ENCODE measurements around the gene IL18RAP.

The IL18RAP gene

DNA sequence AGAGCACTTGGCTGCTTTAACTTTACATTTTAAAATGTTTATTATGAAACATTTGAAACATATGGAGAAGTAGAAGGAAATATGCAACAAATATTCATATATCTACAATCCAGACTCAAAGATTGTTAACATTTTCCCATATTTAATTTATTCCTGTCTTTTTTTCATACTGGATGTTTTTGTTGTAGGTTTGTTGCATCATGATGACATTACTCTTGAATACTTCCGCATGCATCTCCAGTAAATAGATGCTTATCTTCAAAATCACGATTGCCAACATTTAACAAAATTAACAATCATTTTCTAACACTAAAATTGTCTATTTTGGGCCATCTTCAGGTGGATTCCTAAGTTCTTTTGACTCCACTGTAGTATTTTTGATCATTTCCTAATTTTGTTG lies 21.1 kb upstream of the IL18RAP start:
- TF ChIP-seq, protein P1, sequence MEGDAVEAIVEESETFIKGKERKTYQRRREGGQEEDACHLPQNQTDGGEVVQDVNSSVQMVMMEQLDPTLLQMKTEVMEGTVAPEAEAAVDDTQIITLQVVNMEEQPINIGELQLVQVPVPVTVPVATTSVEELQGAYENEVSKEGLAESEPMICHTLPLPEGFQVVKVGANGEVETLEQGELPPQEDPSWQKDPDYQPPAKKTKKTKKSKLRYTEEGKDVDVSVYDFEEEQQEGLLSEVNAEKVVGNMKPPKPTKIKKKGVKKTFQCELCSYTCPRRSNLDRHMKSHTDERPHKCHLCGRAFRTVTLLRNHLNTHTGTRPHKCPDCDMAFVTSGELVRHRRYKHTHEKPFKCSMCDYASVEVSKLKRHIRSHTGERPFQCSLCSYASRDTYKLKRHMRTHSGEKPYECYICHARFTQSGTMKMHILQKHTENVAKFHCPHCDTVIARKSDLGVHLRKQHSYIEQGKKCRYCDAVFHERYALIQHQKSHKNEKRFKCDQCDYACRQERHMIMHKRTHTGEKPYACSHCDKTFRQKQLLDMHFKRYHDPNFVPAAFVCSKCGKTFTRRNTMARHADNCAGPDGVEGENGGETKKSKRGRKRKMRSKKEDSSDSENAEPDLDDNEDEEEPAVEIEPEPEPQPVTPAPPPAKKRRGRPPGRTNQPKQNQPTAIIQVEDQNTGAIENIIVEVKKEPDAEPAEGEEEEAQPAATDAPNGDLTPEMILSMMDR (conservative IDR thresholded peaks at IDR 0.05), result no peak
- H3K27ac ChIP-seq, result no peak overlapping the region

DNA sequence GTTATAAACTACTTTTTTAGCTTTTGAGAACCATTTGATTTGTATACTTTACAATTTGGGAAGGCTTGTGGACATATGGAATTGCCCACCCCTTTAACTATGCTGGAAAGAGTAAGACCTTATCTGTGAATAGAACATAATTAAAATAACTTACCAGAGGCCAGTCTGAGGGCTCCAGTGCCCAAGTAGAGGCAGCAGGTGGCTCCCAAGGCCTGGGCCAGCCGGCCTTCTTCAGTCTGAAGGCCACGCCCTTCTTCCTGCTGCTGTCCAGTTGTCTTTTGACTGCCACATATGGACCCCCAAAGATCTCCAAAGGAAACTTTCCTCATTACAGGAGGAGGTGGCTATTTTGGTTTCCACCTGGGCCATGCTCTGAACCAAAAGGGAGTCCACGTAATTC lies 12.0 kb upstream of the IL18RAP start:
- no peak overlapping the region for H3K27ac ChIP-seq
- TF ChIP-seq, protein P1 (conservative IDR thresholded peaks at IDR 0.05), result no peak

DNA sequence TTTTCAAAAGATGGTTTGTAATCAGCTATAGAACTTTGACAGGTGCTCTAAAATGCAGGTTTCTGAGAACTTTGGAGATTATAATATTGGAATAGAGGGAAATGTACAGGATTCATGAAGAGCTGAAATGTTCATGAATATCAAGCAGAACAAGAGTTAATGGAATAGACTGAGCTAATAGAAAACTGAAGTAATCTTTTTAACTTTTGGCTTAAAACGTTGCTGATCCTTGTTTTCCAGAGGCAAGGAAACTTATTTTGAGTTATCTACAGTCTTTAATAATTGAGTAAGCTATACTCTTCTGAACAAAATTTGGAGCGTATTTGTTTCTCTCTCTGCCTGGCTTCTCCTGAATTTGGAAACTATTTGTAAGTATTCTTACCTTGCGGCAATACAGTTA lies 10.8 kb upstream of the IL18RAP start:
- no peak overlapping the region for H3K27ac ChIP-seq
- TF ChIP-seq, protein P1 (conservative IDR thresholded peaks at IDR 0.05), result no peak

DNA sequence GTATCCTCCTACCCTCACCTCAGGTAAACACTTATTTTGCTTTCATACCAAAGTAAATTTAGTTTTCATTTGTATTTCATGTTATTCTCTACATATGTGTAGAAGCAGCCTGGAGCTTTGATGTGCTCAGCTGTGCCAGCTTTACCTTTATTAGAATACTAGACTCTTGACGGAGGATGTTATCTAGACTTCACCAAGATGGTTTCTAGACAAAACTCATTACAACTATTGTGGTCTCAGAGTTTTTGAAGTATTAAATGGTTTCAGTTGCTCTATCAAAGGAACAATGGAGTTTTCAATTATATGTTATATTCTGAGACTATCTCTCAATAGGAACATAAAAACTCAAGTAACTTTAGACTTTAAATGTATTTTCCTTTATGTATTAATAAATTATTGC lies 5.0 kb upstream of the IL18RAP start:
- no peak overlapping the region for H3K27ac ChIP-seq
- TF ChIP-seq, protein P1 (conservative IDR thresholded peaks at IDR 0.05), result no peak

DNA sequence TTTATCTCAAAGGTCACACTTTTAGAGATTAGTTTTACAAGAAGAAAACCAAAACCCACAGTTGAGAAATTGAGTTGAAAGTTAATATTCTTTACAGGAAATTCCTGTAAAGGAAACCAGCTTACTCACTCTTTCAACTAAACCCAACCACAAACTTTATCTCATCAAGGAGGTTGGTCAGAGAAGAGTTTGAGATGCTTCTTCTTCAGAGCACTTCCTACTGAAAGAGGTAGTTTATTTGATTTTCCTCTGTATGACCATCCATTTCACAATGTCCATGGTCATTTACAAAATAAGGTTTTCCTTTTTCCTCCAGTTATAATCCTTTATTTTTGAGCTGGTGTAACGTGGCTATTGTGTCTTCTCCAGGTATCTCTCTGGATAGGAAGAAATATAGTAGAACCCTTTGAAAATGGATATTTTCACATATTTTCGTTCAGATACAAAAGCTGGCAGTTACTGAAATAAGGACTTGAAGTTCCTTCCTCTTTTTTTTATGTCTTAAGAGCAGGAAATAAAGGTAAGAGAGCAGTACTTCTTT lies 4.5 kb upstream of the IL18RAP start:
- H3K27ac ChIP-seq, result no peak overlapping the region

DNA sequence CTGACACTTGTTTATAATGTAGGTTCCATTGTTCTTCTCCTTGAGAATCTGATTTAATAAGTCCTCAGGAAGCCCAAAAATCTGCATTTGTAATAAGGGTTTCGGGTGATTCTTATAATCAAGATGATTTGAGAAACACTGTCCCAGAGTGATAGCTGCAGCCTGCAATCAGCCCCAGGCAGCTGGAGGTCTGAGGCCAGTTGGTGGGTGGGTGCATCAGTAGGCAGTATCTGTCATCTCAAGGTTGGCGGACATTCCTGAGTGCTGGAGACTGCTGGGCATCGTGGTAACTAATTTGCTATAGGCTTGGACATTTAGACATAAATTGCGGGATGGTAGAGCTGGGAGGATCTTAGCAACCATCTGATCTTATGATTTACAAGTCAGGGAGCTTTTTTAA lies 2.7 kb upstream of the IL18RAP start:
- H3K27ac ChIP-seq, result no peak overlapping the region
- TF ChIP-seq, protein P1 (conservative IDR thresholded peaks at IDR 0.05), result no peak

More for the DNA sequence above, 4.5 kb upstream of the IL18RAP start:
- TF ChIP-seq, protein P1 (conservative IDR thresholded peaks at IDR 0.05), result no peak

DNA sequence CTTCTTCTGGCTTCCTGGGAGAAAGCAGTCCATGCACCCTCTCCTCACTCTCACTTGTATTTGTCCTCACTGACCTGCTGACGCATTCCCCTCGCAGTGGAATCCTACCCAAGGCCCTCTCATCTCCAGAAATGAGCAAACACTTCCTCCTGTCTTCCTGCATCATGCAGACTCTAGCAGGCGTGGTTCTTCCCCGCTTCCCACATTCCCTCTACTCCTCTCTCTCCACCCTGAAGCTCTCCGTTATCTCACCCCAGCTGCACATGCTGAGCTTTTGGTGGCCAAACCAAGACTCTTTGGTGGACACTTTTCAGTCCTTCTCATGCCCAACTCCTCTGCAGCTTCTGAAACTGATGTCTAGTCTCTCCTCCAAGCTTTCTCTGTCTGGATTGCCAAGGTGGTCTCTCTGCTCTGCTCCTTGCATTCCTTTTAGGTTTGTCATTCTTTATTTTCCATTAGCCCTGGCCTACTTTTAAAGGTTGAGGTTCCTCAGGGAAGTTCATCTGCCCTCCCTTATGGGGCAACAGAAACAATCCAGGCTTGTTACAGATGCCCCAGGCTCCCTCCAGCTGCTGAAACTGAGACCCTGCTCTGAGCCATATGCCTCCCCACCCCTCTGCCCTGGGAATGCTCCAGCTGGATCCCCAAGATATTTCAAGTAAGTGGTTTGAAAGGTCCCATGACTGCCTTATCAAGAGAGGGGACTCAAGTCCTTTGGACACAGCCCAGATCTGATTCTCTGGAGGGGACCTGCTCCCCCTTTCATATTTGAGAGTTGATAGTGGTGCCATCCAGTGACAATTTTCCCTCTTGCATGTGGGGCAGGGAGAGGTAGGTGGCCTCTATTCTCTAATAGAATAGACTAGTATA lies 835 bp upstream of the IL18RAP start:
- no peak overlapping the region for H3K27ac ChIP-seq
- TF ChIP-seq, protein P1 (conservative IDR thresholded peaks at IDR 0.05), result no peak
